PC-9 (cell line): Measurements from ENCODE around the gene SLC25A44.

Source experiments
- CTCF ChIP-seq: fragments of 200-600 bp; sonication (generic); conservative IDR thresholded peaks from 2 replicates; pipeline ENCODE4 v1.6.1; 2017; ENCODE audit warnings: mixed run types, antibody characterized with exemption, mild to moderate bottlenecking, moderate library complexity
- EZH2 ChIP-seq: fragments of 200-600 bp; sonication (generic); IDR thresholded peaks from 2 replicates; pipeline ENCODE4 v1.8.0; 2017; ENCODE audit warnings: antibody characterized with exemption, low read depth

DNA sequence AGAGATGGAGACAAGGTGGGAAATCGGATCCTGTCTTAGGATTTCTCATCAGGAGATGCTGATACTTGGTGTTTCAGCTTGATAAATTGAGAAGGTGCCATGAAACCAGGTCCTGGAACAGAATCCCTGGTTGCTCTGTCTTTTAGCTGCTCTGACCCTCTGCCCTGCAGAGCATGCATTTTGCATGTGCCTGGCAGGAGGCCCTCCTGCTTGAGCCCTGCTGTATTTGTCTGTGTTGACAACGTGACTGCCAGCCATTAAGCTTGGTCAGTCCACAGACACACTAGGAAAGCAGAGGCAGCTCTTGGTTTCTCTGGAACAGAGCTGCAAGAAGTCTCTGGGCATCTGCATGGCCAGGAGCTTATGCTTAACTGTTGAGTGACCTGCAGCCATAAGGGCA, 2.5 kb downstream of the SLC25A44 start:
- TF ChIP-seq CTCF (no peak), EZH2 (no peak)
